Activated CD8-positive, alpha-beta memory T cell treated with anti-CD3 and anti-CD28 coated beads, Interleukin-2, amount 10 ng/mL, durations not matched to agents 7 days and 5 days (primary cell): ENCODE data around the gene PPIP5K1. TPM values are rescaled to one million over a fixed set of nuclear protein-coding genes. Genes with fewer than 3 reads are reported as not detected.

Experiments used
- ATAC-seq: fragments of 150-1000 bp; cut with Tn5 transposase; one replicate; pipeline ENCODE4 v1.10.0; 2021; ENCODE audit warnings: moderate library complexity
- CTCF ChIA-PET: fragments of 350-600 bp; sonication (Branson Sonifier 250); formaldehyde crosslinking; loops from one replicate; lab custom pipeline; 2021; ENCODE audit warnings: antibody characterized with exemption; lab: Charles Lee
- DNase-seq: peaks from one replicate; pipeline ENCODE4 v3.0.0-alpha.2; 2020
- H3K27ac Mint-ChIP-seq: one replicate; pipeline ENCODE4 v1.8.0; 2021; ENCODE audit warnings: mild to moderate bottlenecking, mixed read lengths
- H3K27me3 Mint-ChIP-seq: one replicate; pipeline ENCODE4 v1.8.0; 2021; ENCODE audit warnings: mixed read lengths
- H3K36me3 Mint-ChIP-seq: one replicate; pipeline ENCODE4 v1.8.0; 2021; ENCODE audit warnings: mild to moderate bottlenecking, mixed read lengths
- H3K4me1 Mint-ChIP-seq: one replicate; pipeline ENCODE4 v1.8.0; 2021; ENCODE audit warnings: mixed read lengths
- H3K4me3 Mint-ChIP-seq: one replicate; pipeline ENCODE4 v1.8.0; 2021; ENCODE audit warnings: mild to moderate bottlenecking, moderate library complexity, mixed read lengths
- H3K9me3 Mint-ChIP-seq: one replicate; pipeline ENCODE4 v1.8.0; 2022; ENCODE audit warnings: low read depth, mixed read lengths
- total RNA-seq, 2 experiments: library from RNA; stranded (reverse); gene quantifications; one replicate each; pipeline ENCODE4 v1.2.3, GENCODE V29; 2021

The PPIP5K1 gene
- total RNA-seq, 2 experiments from 2014 or later = 33.5 to 34.2 TPM

GRCh38 chr15:43529587-43530345 is 60.2 kb downstream of the PPIP5K1 start:
- DNase-seq (no peak), ATAC-seq (no peak)
- CTCF ChIA-PET = no interaction called here
- H3K27ac Mint-ChIP-seq = no peak overlapping the region
- no peaks in the 10 kb centered on the region for H3K9me3 Mint-ChIP-seq
- H3K4me3 Mint-ChIP-seq = no peak overlapping the region
- H3K36me3 Mint-ChIP-seq = no peaks in the 10 kb centered on the region
- no peaks in the 10 kb centered on the region for H3K27me3 Mint-ChIP-seq
- H3K4me1 Mint-ChIP-seq = peaks cover 16% of the 10 kb centered on the region

- Mint-ChIP-seq H3K27ac (no peak overlapping the region), H3K9me3 (no peaks in the 10 kb centered on the region), H3K4me3 (no peak overlapping the region), H3K36me3 (no peaks in the 10 kb centered on the region), H3K27me3 (no peaks in the 10 kb centered on the region), H3K4me1 (peaks cover 16% of the 10 kb centered on the region)
- CTCF ChIA-PET = no interaction called here
- no peak for DNase-seq
- no peak for ATAC-seq
Observed at GRCh38 chr15:43529141-43529540, 60.9 kb downstream of the PPIP5K1 start.

- CTCF ChIA-PET = interaction anchor here (4.8 kb wide), 1 partner anchor 14 kb away, joined by 18 read pairs; no protein-coding TSS in a partner anchor
- Mint-ChIP-seq H3K27me3 (no peaks in the 10 kb centered on the region), H3K9me3 (no peaks in the 10 kb centered on the region), H3K27ac (no peak overlapping the region), H3K4me1 (peaks cover 16% of the 10 kb centered on the region), H3K4me3 (no peak overlapping the region), H3K36me3 (no peaks in the 10 kb centered on the region)
- ATAC-seq (no peak), DNase-seq (no peak)
Observed at GRCh38 chr15:43528542-43529007, 61.4 kb downstream of the PPIP5K1 start.

GRCh38 chr15:43527802-43528541 is 62.0 kb downstream of the PPIP5K1 start:
- Mint-ChIP-seq H3K4me3 (no peak overlapping the region), H3K36me3 (no peaks in the 10 kb centered on the region), H3K27ac (no peak overlapping the region), H3K4me1 (peaks cover 16% of the 10 kb centered on the region), H3K9me3 (no peaks in the 10 kb centered on the region), H3K27me3 (no peaks in the 10 kb centered on the region)
- ATAC-seq (no peak), DNase-seq (no peak)
- CTCF ChIA-PET = interaction anchor here (4.8 kb wide), 1 partner anchor 14 kb away, joined by 18 read pairs; no protein-coding TSS in a partner anchor

GRCh38 chr15:43527016-43527801 is 62.8 kb downstream of the PPIP5K1 start:
- H3K4me3 Mint-ChIP-seq = no peak overlapping the region
- no peak overlapping the region for H3K27ac Mint-ChIP-seq
- H3K4me1 Mint-ChIP-seq = peaks cover 16% of the 10 kb centered on the region
- H3K27me3 Mint-ChIP-seq = no peaks in the 10 kb centered on the region
- H3K36me3 Mint-ChIP-seq = no peaks in the 10 kb centered on the region
- no peak for DNase-seq
- ATAC-seq = no peak
- CTCF ChIA-PET = interaction anchor here (4.8 kb wide), 1 partner anchor 13 kb away, joined by 18 read pairs; no protein-coding TSS in a partner anchor
- no peaks in the 10 kb centered on the region for H3K9me3 Mint-ChIP-seq

- CTCF ChIA-PET = interaction anchor here (4.8 kb wide), 1 partner anchor 12 kb away, joined by 18 read pairs; no protein-coding TSS in a partner anchor
- no peak overlapping the region for H3K4me3 Mint-ChIP-seq
- no peaks in the 10 kb centered on the region for H3K36me3 Mint-ChIP-seq
- ATAC-seq (no peak), DNase-seq (no peak)
- no peaks in the 10 kb centered on the region for H3K9me3 Mint-ChIP-seq
- no peaks in the 10 kb centered on the region for H3K27me3 Mint-ChIP-seq
- no peak overlapping the region for H3K27ac Mint-ChIP-seq
- H3K4me1 Mint-ChIP-seq = peaks cover 16% of the 10 kb centered on the region
Observed at GRCh38 chr15:43526261-43526930, 63.6 kb downstream of the PPIP5K1 start.

GRCh38 chr15:43525131-43525530 is 64.9 kb downstream of the PPIP5K1 start:
- H3K4me3 Mint-ChIP-seq = no peak overlapping the region
- peaks cover 16% of the 10 kb centered on the region for H3K4me1 Mint-ChIP-seq
- no peaks in the 10 kb centered on the region for H3K27me3 Mint-ChIP-seq
- no peak for DNase-seq
- CTCF ChIA-PET = interaction anchor here (4.8 kb wide), 1 partner anchor 11 kb away, joined by 18 read pairs; no protein-coding TSS in a partner anchor
- H3K9me3 Mint-ChIP-seq = no peaks in the 10 kb centered on the region
- H3K27ac Mint-ChIP-seq = no peak overlapping the region
- no peak for ATAC-seq
- H3K36me3 Mint-ChIP-seq = no peaks in the 10 kb centered on the region

- ATAC-seq (no peak), DNase-seq (no peak)
- no peaks in the 10 kb centered on the region for H3K36me3 Mint-ChIP-seq
- CTCF ChIA-PET = interaction anchor here (4.8 kb wide), 1 partner anchor 10 kb away, joined by 18 read pairs; no protein-coding TSS in a partner anchor
- H3K27ac Mint-ChIP-seq = no peak overlapping the region
- no peak overlapping the region for H3K4me3 Mint-ChIP-seq
- no peaks in the 10 kb centered on the region for H3K9me3 Mint-ChIP-seq
- H3K4me1 Mint-ChIP-seq = peaks cover 16% of the 10 kb centered on the region
- H3K27me3 Mint-ChIP-seq = no peaks in the 10 kb centered on the region
Observed at GRCh38 chr15:43524254-43524845, 65.7 kb downstream of the PPIP5K1 start.

GRCh38 chr15:43523646-43524045 is 66.4 kb downstream of the PPIP5K1 start:
- Mint-ChIP-seq H3K27me3 (peaks cover 5% of the 10 kb centered on the region), H3K27ac (no peak overlapping the region), H3K36me3 (no peaks in the 10 kb centered on the region), H3K4me1 (peaks cover 21% of the 10 kb centered on the region), H3K4me3 (no peak overlapping the region), H3K9me3 (no peaks in the 10 kb centered on the region)
- no peak for ATAC-seq
- CTCF ChIA-PET = interaction anchor here (4.8 kb wide), 1 partner anchor 9 kb away, joined by 18 read pairs; no protein-coding TSS in a partner anchor
- no peak for DNase-seq

GRCh38 chr15:43522247-43522646 is 67.8 kb downstream of the PPIP5K1 start:
- ATAC-seq = no peak
- CTCF ChIA-PET = no interaction called here
- H3K4me3 Mint-ChIP-seq = no peak overlapping the region
- no peaks in the 10 kb centered on the region for H3K9me3 Mint-ChIP-seq
- H3K36me3 Mint-ChIP-seq = no peaks in the 10 kb centered on the region
- DNase-seq = no peak
- peaks cover 15% of the 10 kb centered on the region for H3K27me3 Mint-ChIP-seq
- H3K27ac Mint-ChIP-seq = no peak overlapping the region
- H3K4me1 Mint-ChIP-seq = peaks cover 28% of the 10 kb centered on the region

- H3K4me3 Mint-ChIP-seq = no peak overlapping the region
- ATAC-seq (no peak), DNase-seq (no peak)
- H3K9me3 Mint-ChIP-seq = no peaks in the 10 kb centered on the region
- no peak overlapping the region for H3K27ac Mint-ChIP-seq
- peaks cover 21% of the 10 kb centered on the region for H3K27me3 Mint-ChIP-seq
- H3K4me1 Mint-ChIP-seq = peaks cover 27% of the 10 kb centered on the region
- H3K36me3 Mint-ChIP-seq = no peaks in the 10 kb centered on the region
- CTCF ChIA-PET = interaction anchor here (1.0 kb wide), 1 partner anchor 81 kb away, joined by 3 read pairs; no protein-coding TSS in a partner anchor
Observed at GRCh38 chr15:43521419-43521818, 68.6 kb downstream of the PPIP5K1 start.

- H3K27me3 Mint-ChIP-seq = peaks cover 21% of the 10 kb centered on the region
- H3K4me3 Mint-ChIP-seq = no peak overlapping the region
- peaks cover 28% of the 10 kb centered on the region for H3K4me1 Mint-ChIP-seq
- H3K36me3 Mint-ChIP-seq = no peaks in the 10 kb centered on the region
- no peak for DNase-seq
- H3K9me3 Mint-ChIP-seq = no peaks in the 10 kb centered on the region
- H3K27ac Mint-ChIP-seq = no peak overlapping the region
- ATAC-seq = no peak
- CTCF ChIA-PET = no interaction called here
Observed at GRCh38 chr15:43520138-43520537, 69.9 kb downstream of the PPIP5K1 start.
